A549 (cell line): ENCODE measurements around the gene CAMSAP1. TPM values are rescaled to one million over a fixed set of nuclear protein-coding genes. Genes with fewer than 3 reads are reported as not detected.

Experiments used
- ATAC-seq, 2 experiments: fragments of 200-7000 bp in 1 of 2; fragments of >200 bp in 1 of 2; cut with Nextera tagmentation in 1 of 2; cut with Tn5 transposase in 1 of 2; 3 replicates each; pipeline versions ENCODE4 v1.8.0 to v1.9.1; 2018 to 2020; ENCODE audit warnings: mild to moderate bottlenecking in 1 of 2, moderate library complexity in 1 of 2
- CTCF ChIA-PET: fragments of 300-600 bp; sonication (Branson Sonifier 250); formaldehyde crosslinking; extraction: SDS; loops from one replicate; lab custom pipeline; 2021; ENCODE audit warnings: antibody characterized with exemption, inconsistent platforms; lab: Yijun Ruan, JAX
- POLR2A ChIA-PET: fragments of 350-600 bp; formaldehyde crosslinking; extraction: SDS; loops from one replicate; lab custom pipeline; 2021; ENCODE audit warnings: antibody characterized with exemption, inconsistent platforms; lab: Yijun Ruan, JAX
- DNase-seq, 2 experiments: peaks; one replicate each; pipeline versions ENCODE4 v3.0.0 to v3.0.0-alpha.2; 2011 to 2016; ENCODE audit warnings: low read depth in 1 of 2, low spot score in 1 of 2
- FAIRE-seq: peaks from 2 replicates; lab custom pipeline; 2011; peaks lifted over from hg19 to GRCh38; lab: Jason Lieb, UNC
- H3K27ac ChIP-seq, 2 experiments: fragments of >200 bp; sonication (Bioruptor Twin); formaldehyde crosslinking; 3 replicates each; pipeline ENCODE4 v1.5.1; 2016 to 2017
- H3K4me1 ChIP-seq: fragments of >200 bp; sonication (Bioruptor Twin); formaldehyde crosslinking; 3 replicates; pipeline ENCODE4 v1.6.1; 2016
- H3K4me2 ChIP-seq: fragments of >200 bp; sonication (Bioruptor Twin); formaldehyde crosslinking; 3 replicates; pipeline ENCODE4 v1.6.1; 2016
- H3K4me3 ChIP-seq: fragments of >200 bp; sonication (Bioruptor Twin); formaldehyde crosslinking; 3 replicates; pipeline ENCODE4 v1.5.1; 2016
- H3K9me3 ChIP-seq: fragments of >200 bp; sonication (Bioruptor Twin); formaldehyde crosslinking; 3 replicates; pipeline ENCODE4 v1.6.1; 2016
- CEBPB ChIP-seq, 2 experiments: fragments of >200 bp in 1 of 2; sonication (Bioruptor Twin) in 1 of 2; formaldehyde crosslinking in 1 of 2; IDR thresholded peaks; 2 replicates each; pipeline ENCODE4 v1.6.1; 2012 to 2016
- E2F6 ChIP-seq: IDR thresholded peaks from 2 replicates; pipeline ENCODE4 v1.6.1; 2012; ENCODE audit warnings: low read depth, borderline replicate concordance
- EP300 ChIP-seq, 2 experiments: fragments of >200 bp; sonication (Bioruptor Twin); formaldehyde crosslinking; IDR thresholded peaks; 2 replicates in 1 of 2; 3 replicates in 1 of 2; pipeline ENCODE4 v1.6.1; 2016 to 2017
- FOSB ChIP-seq: fragments of 250-450 bp; sonication (Bioruptor Pico); IDR thresholded peaks from 2 replicates; pipeline ENCODE4 v1.5.0; 2020; ENCODE audit warnings: mild to moderate bottlenecking, moderate library complexity
- FOSL2 ChIP-seq, 2 experiments: fragments of 450-650 bp in 1 of 2; fragments of >200 bp in 1 of 2; sonication (Bioruptor Twin) in 1 of 2; formaldehyde crosslinking; IDR thresholded peaks; 2 replicates each; pipeline versions ENCODE4 v1.5.0 to v1.6.1; 2016 to 2020; ENCODE audit warnings: mild to moderate bottlenecking in 1 of 2, moderate library complexity in 1 of 2
- GATA3 ChIP-seq: IDR thresholded peaks from 2 replicates; pipeline ENCODE4 v1.6.1; 2012; ENCODE audit warnings: borderline replicate concordance
- HOXB13 ChIP-seq: fragments of 250-450 bp; sonication (Bioruptor Pico); IDR thresholded peaks from 2 replicates; pipeline ENCODE4 v1.5.0; 2020; ENCODE audit warnings: low read depth, mild to moderate bottlenecking, moderate library complexity
- HOXB5 ChIP-seq: fragments of 250-450 bp; sonication (Bioruptor Pico); IDR thresholded peaks from 2 replicates; pipeline ENCODE4 v1.5.0; 2020; ENCODE audit warnings: mild to moderate bottlenecking, moderate library complexity
- KDM5A ChIP-seq: fragments of 200-600 bp; sonication (generic); IDR thresholded peaks from 2 replicates; pipeline ENCODE4 v1.6.1; 2016; ENCODE audit warnings: antibody characterized with exemption, mild to moderate bottlenecking
- MYC ChIP-seq: IDR thresholded peaks from 2 replicates; pipeline ENCODE4 v1.6.1; 2012; ENCODE audit warnings: mild to moderate bottlenecking, inconsistent platforms, low read length, improper control_type of control experiment, borderline replicate concordance
- PBX3 ChIP-seq: IDR thresholded peaks from 2 replicates; pipeline ENCODE4 v1.6.1; 2012
- TP53 ChIP-seq: fragments of 250-450 bp; sonication (Bioruptor Pico); IDR thresholded peaks from 2 replicates; pipeline ENCODE4 v1.5.0; 2021; ENCODE audit warnings: mild to moderate bottlenecking, moderate library complexity
- USF2 ChIP-seq: fragments of 450-650 bp; IDR thresholded peaks from 2 replicates; pipeline ENCODE4 v1.6.1; 2014; ENCODE audit warnings: antibody characterized with exemption
- ZC3H11A ChIP-seq: fragments of 450-650 bp; IDR thresholded peaks from 2 replicates; pipeline ENCODE4 v1.6.1; 2014; ENCODE audit warnings: antibody characterized with exemption, mild to moderate bottlenecking
- ZSCAN20 ChIP-seq: fragments of 250-450 bp; sonication (Bioruptor Pico); IDR thresholded peaks from 2 replicates; pipeline ENCODE4 v1.8.0; 2022; ENCODE audit warnings: mild to moderate bottlenecking, moderate library complexity
- WGBS: methylation state at CpG from one replicate; pipeline ENCODE4 v1.1.6; 2017; ENCODE audit errors: missing lambda C conversion rate; 5-methylcytosine and 5-hydroxymethylcytosine counted together
- polyA plus RNA-seq, 4 experiments: library from polyadenylated mRNA; depleted of rRNA in 3 of 4; stranded (reverse); fragments of >200 nt; fragmentation: RNase III in 1 of 4; extraction: RNeasy Plus Mini Kit Qiagen cat#74134 plus additional on column Dnase treatment in 1 of 4; gene quantifications; 2 replicates in 3 of 4; 3 replicates in 1 of 4; pipeline ENCODE4 v1.2.3, GENCODE V29; 2011 to 2017
- TF ChIP-seq, protein P1 (sequence below): fragments of 200-600 bp; sonication (generic); IDR thresholded peaks from 2 replicates; pipeline ENCODE4 v1.6.1; 2016; ENCODE audit warnings: antibody characterized with exemption, mild to moderate bottlenecking, moderate library complexity

Gene CAMSAP1
- polyA plus RNA-seq, 2 of the 4 experiments (the other 2 are of a cell fraction) = 8.6 to 15.0 TPM

DNA sequence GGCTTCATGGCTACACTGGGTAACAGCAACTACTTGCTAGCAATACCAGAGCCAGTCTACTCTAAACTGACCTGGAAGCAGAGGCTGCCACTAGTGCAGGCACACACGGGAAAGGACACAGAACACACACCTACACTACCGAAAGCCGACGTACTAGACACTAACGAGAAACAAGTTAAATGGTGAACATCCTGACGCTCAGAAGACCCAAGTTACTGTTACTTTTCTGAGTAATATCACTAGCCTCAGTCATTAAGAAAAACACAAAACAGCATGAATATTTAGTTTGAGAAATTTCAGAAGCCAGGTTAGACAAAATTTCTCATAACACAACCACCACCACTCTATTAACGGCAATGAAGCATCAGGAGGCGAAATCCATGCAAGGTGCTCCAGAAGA is 44.5 kb downstream of the CAMSAP1 start:
- Histone ChIP-seq H3K4me2 (no peak overlapping the region), H3K9me3 (no peaks in the 10 kb centered on the region), H3K27ac (no peak overlapping the region), H3K4me3 (no peak overlapping the region), H3K4me1 (0 out of 3 replicates have a peak, but pooled peaks cover under 1% of the 10 kb centered on the region)
- ATAC-seq (no peak), FAIRE-seq (no peak), DNase-seq (no peak)
- ChIA-PET CTCF (interaction anchor here (0.6 to 3.5 kb wide), 4 partner anchors 8 to 261 kb away, joined by 3 to 28 read pairs (median 9); no protein-coding TSS in a partner anchor), POLR2A (no interaction called here)
- 91% methylated on average over 8 of the region's 8 CpGs for WGBS
- TF ChIP-seq CEBPB (IDR thresholded peaks at IDR 0.05) = no peak
- TF ChIP-seq PBX3 = no peak
- no peak for TF ChIP-seq ZSCAN20 (CRISPR knock-in tag)
- TF ChIP-seq MYC = no peak
- no peak for TF ChIP-seq HOXB13
- TF ChIP-seq E2F6 = no peak
- no peak for TF ChIP-seq FOSB (CRISPR knock-in tag)
- TF ChIP-seq ZC3H11A = no peak
- TF ChIP-seq, protein P1, sequence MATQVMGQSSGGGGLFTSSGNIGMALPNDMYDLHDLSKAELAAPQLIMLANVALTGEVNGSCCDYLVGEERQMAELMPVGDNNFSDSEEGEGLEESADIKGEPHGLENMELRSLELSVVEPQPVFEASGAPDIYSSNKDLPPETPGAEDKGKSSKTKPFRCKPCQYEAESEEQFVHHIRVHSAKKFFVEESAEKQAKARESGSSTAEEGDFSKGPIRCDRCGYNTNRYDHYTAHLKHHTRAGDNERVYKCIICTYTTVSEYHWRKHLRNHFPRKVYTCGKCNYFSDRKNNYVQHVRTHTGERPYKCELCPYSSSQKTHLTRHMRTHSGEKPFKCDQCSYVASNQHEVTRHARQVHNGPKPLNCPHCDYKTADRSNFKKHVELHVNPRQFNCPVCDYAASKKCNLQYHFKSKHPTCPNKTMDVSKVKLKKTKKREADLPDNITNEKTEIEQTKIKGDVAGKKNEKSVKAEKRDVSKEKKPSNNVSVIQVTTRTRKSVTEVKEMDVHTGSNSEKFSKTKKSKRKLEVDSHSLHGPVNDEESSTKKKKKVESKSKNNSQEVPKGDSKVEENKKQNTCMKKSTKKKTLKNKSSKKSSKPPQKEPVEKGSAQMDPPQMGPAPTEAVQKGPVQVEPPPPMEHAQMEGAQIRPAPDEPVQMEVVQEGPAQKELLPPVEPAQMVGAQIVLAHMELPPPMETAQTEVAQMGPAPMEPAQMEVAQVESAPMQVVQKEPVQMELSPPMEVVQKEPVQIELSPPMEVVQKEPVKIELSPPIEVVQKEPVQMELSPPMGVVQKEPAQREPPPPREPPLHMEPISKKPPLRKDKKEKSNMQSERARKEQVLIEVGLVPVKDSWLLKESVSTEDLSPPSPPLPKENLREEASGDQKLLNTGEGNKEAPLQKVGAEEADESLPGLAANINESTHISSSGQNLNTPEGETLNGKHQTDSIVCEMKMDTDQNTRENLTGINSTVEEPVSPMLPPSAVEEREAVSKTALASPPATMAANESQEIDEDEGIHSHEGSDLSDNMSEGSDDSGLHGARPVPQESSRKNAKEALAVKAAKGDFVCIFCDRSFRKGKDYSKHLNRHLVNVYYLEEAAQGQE = no peak
- no peak for TF ChIP-seq GATA3
- TF ChIP-seq HOXB5 (CRISPR knock-in tag) = no peak
- no peak for TF ChIP-seq TP53 (CRISPR knock-in tag)

DNA sequence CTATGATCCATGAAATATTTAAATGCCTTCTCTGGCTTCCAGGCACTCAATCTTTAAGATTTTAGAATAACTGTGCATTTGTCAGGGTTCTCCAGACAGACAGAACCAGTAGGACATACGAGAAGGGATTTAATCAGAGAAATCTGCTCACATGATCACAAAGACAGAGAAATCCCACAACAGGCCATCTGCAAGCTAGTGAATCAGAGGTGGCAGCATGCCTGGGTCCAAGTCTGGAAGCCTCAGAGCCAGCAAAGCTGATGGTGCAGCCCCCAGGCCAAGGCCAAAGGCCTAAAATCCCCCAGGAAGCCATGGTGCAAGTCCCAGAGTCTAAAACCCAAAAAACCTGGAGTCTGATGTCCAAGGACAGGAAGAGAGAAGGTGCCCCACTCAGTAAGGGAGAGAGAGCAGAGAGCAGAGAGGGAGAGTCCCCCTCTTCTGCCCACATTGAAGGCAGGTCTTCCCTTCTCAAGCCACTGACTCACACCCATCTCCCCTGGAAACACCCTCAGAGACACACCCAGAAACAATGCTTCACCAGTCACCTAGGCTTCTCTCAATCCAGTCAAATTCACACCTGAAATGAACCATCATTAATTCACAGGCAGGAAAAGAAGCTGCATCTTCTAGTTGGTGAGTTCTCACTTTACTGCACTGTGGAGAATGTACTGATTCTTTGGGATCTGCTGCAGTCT is 48.7 kb downstream of the CAMSAP1 start:
- TF ChIP-seq USF2 = no peak
- TF ChIP-seq ZC3H11A = no peak
- no peak overlapping the region for H3K4me2 ChIP-seq
- no peaks in the 10 kb centered on the region for H3K9me3 ChIP-seq
- CTCF ChIA-PET = interaction anchor here (1.0 to 1.5 kb wide), 2 partner anchors 9 to 61 kb away, joined by 3 read pairs; no protein-coding TSS in a partner anchor
- no peak for FAIRE-seq
- no peak for ATAC-seq
- H3K4me1 ChIP-seq = 0 out of 3 replicates have a peak, but pooled peaks cover 3% of the 10 kb centered on the region
- no peak overlapping the region for H3K27ac ChIP-seq
- POLR2A ChIA-PET = no interaction called here
- no peak for DNase-seq
- H3K4me3 ChIP-seq = no peak overlapping the region
- WGBS = 83% methylated on average over 1 of the region's 1 CpG

DNA sequence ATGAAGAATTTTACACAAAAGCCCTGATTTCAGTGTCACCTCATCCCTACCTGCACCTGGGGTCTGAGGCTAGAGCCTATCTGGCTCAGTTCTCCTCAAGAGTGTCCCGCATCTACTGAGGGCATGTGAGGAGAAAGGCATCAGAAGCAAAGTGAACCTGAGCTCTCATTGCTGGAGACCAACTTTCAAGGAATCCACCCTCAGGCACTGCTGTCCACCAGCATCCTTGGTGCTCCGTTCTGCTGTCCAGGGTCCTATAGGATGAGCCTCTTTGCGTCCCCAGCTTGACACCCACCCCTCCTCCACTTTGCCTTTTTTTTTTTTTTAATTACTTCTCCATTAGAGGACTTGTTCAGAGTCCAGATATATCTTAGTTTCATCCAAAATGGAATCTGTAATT is 49.5 kb downstream of the CAMSAP1 start:
- no peak for ATAC-seq
- no peaks in the 10 kb centered on the region for H3K9me3 ChIP-seq
- POLR2A ChIA-PET = no interaction called here
- H3K4me1 ChIP-seq = 0 out of 3 replicates have a peak, but pooled peaks cover 3% of the 10 kb centered on the region
- H3K27ac ChIP-seq = no peak overlapping the region
- H3K4me2 ChIP-seq = no peak overlapping the region
- no peak for TF ChIP-seq FOSL2 (IDR thresholded peaks at IDR 0.05)
- no peak for TF ChIP-seq FOSL2 (CRISPR knock-in tag; IDR thresholded peaks at IDR 0.05)
- TF ChIP-seq ZSCAN20 (CRISPR knock-in tag) = no peak
- TF ChIP-seq EP300 (IDR thresholded peaks at IDR 0.05) = no peak
- no peak for TF ChIP-seq KDM5A
- CTCF ChIA-PET = interaction anchor here (0.9 to 1.5 kb wide), 3 partner anchors 8 to 102 kb away, joined by 3 read pairs; no protein-coding TSS in a partner anchor
- FAIRE-seq = no peak
- 96% methylated on average over 3 of the region's 3 CpGs for WGBS
- DNase-seq = no peak
- H3K4me3 ChIP-seq = no peak overlapping the region
